ENCODE data around the gene SNAP47.
A peak's percentile ranks its signal among the peaks of the same experiment; 100 is the strongest.

Gene SNAP47

GRCh38 chr1:227732586-227733308 lies 2.5 kb upstream of the SNAP47 start:
- Histone ChIP-seq H3K4me2 (ENCODE audit: low read depth, low read length) (no peak overlapping the region), H3K9ac (ENCODE audit: low read length) (no peak overlapping the region), H3K4me3 (ENCODE audit: low read length) (no peak overlapping the region)

GRCh38 chr1:227733309-227733705 lies 1.9 kb upstream of the SNAP47 start:
- no peak overlapping the region for H3K4me3 ChIP-seq (ENCODE audit: low read length)
- no peak overlapping the region for H3K4me2 ChIP-seq (ENCODE audit: low read depth, low read length)
- no peaks in the 10 kb centered on the region for H4K20me1 ChIP-seq (ENCODE audit: insufficient read depth, low read length)
- DNase-seq: no peak
- no peaks in the 10 kb centered on the region for H3K9me2 ChIP-seq (replicated peaks; ENCODE audit: insufficient read depth, low read length)
- no peaks in the 10 kb centered on the region for H3K9me3 ChIP-seq (replicated peaks; ENCODE audit: insufficient read depth, low read length)
- 0 out of 2 replicates have a peak, but pooled peaks cover 12% of the 10 kb centered on the region for H3K36me3 ChIP-seq (replicated peaks; ENCODE audit: insufficient read depth, low read length)
- peaks cover 60% of the 10 kb centered on the region for H3K79me2 ChIP-seq (ENCODE audit: low read length)
- H3K9ac ChIP-seq (ENCODE audit: low read length): no peak overlapping the region
- no peak overlapping the region for H2AFZ ChIP-seq (ENCODE audit: low read length)
- no peaks in the 10 kb centered on the region for H3K27me3 ChIP-seq (replicated peaks; ENCODE audit: insufficient read depth, low read length)
- peaks cover 25% of the 10 kb centered on the region for H3K4me1 ChIP-seq (ENCODE audit: low read length)
- peaks cover 25% of the 10 kb centered on the region for H3F3A ChIP-seq (ENCODE audit: insufficient read depth, low read length)
- H3K27ac ChIP-seq (ENCODE audit: low read length): no peak overlapping the region
- TF ChIP-seq EZH2phosphoT487 (IDR thresholded peaks at IDR 0.05; ENCODE audit: low read length) (no peak), CTCF (IDR thresholded peaks at IDR 0.05; ENCODE audit: low read length) (no peak), EZH2 (optimal IDR thresholded peaks at IDR 0.05; ENCODE audit: low read depth, low read length) (no peak)

More at GRCh38 chr1:227732586-227733308, 2.5 kb upstream of the SNAP47 start:
- Histone ChIP-seq H3F3A (ENCODE audit: insufficient read depth, low read length) (peaks cover 25% of the 10 kb centered on the region), H3K9me2 (replicated peaks; ENCODE audit: insufficient read depth, low read length) (no peaks in the 10 kb centered on the region), H3K27me3 (replicated peaks; ENCODE audit: insufficient read depth, low read length) (no peaks in the 10 kb centered on the region), H3K36me3 (replicated peaks; ENCODE audit: insufficient read depth, low read length) (0 out of 2 replicates have a peak, but pooled peaks cover 12% of the 10 kb centered on the region), H4K20me1 (ENCODE audit: insufficient read depth, low read length) (no peaks in the 10 kb centered on the region), H3K79me2 (ENCODE audit: low read length) (peaks cover 58% of the 10 kb centered on the region), H3K27ac (ENCODE audit: low read length) (no peak overlapping the region), H3K4me1 (ENCODE audit: low read length) (peaks cover 28% of the 10 kb centered on the region), H2AFZ (ENCODE audit: low read length) (no peak overlapping the region), H3K9me3 (replicated peaks; ENCODE audit: insufficient read depth, low read length) (no peaks in the 10 kb centered on the region)
- no peak for DNase-seq
- TF ChIP-seq EZH2phosphoT487 (IDR thresholded peaks at IDR 0.05; ENCODE audit: low read length) (no peak), EZH2 (optimal IDR thresholded peaks at IDR 0.05; ENCODE audit: low read depth, low read length) (no peak), CTCF (IDR thresholded peaks at IDR 0.05; ENCODE audit: low read length) (no peak)

GRCh38 chr1:227733751-227734545 lies 1.3 kb upstream of the SNAP47 start:
- H3K4me2 ChIP-seq (ENCODE audit: low read depth, low read length): peak overlapping the region; percentile 82
- no peak overlapping the region; the same call in 1 of the 2 replicates for H2AFZ ChIP-seq (ENCODE audit: low read length)
- H3F3A ChIP-seq (ENCODE audit: insufficient read depth, low read length): peaks cover 21% of the 10 kb centered on the region
- H3K27me3 ChIP-seq (replicated peaks; ENCODE audit: insufficient read depth, low read length): no peaks in the 10 kb centered on the region
- DNase-seq: no peak
- H3K9ac ChIP-seq (ENCODE audit: low read length): peak overlapping the region; percentile 86
- no peaks in the 10 kb centered on the region for H3K9me2 ChIP-seq (replicated peaks; ENCODE audit: insufficient read depth, low read length)
- H4K20me1 ChIP-seq (ENCODE audit: insufficient read depth, low read length): no peaks in the 10 kb centered on the region
- H3K4me3 ChIP-seq (ENCODE audit: low read length): peak overlapping the region; percentile 82
- H3K79me2 ChIP-seq (ENCODE audit: low read length): peaks cover 67% of the 10 kb centered on the region
- peaks cover 25% of the 10 kb centered on the region for H3K4me1 ChIP-seq (ENCODE audit: low read length)
- no peak overlapping the region; the same call in 1 of the 2 replicates for H3K27ac ChIP-seq (ENCODE audit: low read length)
- no peak for TF ChIP-seq EZH2 (optimal IDR thresholded peaks at IDR 0.05; ENCODE audit: low read depth, low read length)
- H3K9me3 ChIP-seq (replicated peaks; ENCODE audit: insufficient read depth, low read length): no peaks in the 10 kb centered on the region
- H3K36me3 ChIP-seq (replicated peaks; ENCODE audit: insufficient read depth, low read length): 0 out of 2 replicates have a peak, but pooled peaks cover 12% of the 10 kb centered on the region

Measured in MM.1S (cell line).